Fibroblast of lung (primary cell): Measurements from ENCODE around the gene STPG2. TPM values are rescaled to one million over a fixed set of nuclear protein-coding genes. Genes with fewer than 3 reads are reported as not detected.

Experiments used
- DNase-seq, 2 donors: peaks; one replicate each; pipeline versions ENCODE4 v3.0.0 to v3.0.0-alpha.2; 2010; ENCODE audit warnings: low read depth in 2 of 2
- H2AFZ ChIP-seq: 2 replicates; pipeline ENCODE4 v1.5.1; 2012; ENCODE audit warnings: low read length, control low read depth, inconsistent platforms
- H3K27ac ChIP-seq: 2 replicates; pipeline ENCODE4 v1.5.1; 2011; ENCODE audit warnings: low read length, control low read depth; ENCODE audit not compliant: insufficient read depth
- H3K27me3 ChIP-seq: 2 replicates; pipeline ENCODE4 v1.5.1; 2011; ENCODE audit warnings: mild to moderate bottlenecking, low read length; ENCODE audit not compliant: control insufficient read depth, insufficient read depth
- H3K36me3 ChIP-seq: 2 replicates; pipeline ENCODE4 v1.5.1; 2011; ENCODE audit warnings: low read length; ENCODE audit not compliant: control insufficient read depth, insufficient read depth
- H3K4me1 ChIP-seq: 2 replicates; pipeline ENCODE4 v1.5.1; 2011; ENCODE audit warnings: low read length; ENCODE audit not compliant: control insufficient read depth, insufficient read depth; ENCODE audit errors: extremely low read depth
- H3K4me2 ChIP-seq: 2 replicates; pipeline ENCODE4 v1.5.1; 2011; ENCODE audit warnings: low read length, control low read depth; ENCODE audit not compliant: insufficient read depth; ENCODE audit errors: extremely low read depth
- H3K4me3 ChIP-seq, 4 experiments: fragments of 200-600 bp in 1 of 4; sonication (generic) in 1 of 4; replicated peaks in 1 of 4; 2 replicates each; pipeline ENCODE4 v1.5.1; 2011 to 2016; ENCODE audit warnings: low read length in 4 of 4, low read depth in 3 of 4, mild to moderate bottlenecking in 3 of 4, control low read depth in 2 of 4, inconsistent platforms in 1 of 4, mixed read lengths in 1 of 4; ENCODE audit not compliant: insufficient read depth in 1 of 4; ENCODE audit errors: control extremely low read depth in 1 of 4
- H3K79me2 ChIP-seq: 2 replicates; pipeline ENCODE4 v1.5.1; 2012; ENCODE audit warnings: mild to moderate bottlenecking, low read length, inconsistent platforms; ENCODE audit not compliant: control insufficient read depth, insufficient read depth
- H3K9ac ChIP-seq: 2 replicates; pipeline ENCODE4 v1.5.1; 2011; ENCODE audit warnings: mild to moderate bottlenecking, low read length, control low read depth; ENCODE audit not compliant: insufficient read depth
- H3K9me3 ChIP-seq: 2 replicates; pipeline ENCODE4 v1.5.1; 2012; ENCODE audit warnings: low read depth, low read length; ENCODE audit not compliant: control insufficient read depth, insufficient read depth
- H4K20me1 ChIP-seq: 2 replicates; pipeline ENCODE4 v1.5.1; 2011; ENCODE audit warnings: low read length; ENCODE audit not compliant: control insufficient read depth, insufficient read depth; ENCODE audit errors: extremely low read depth
- EZH2 ChIP-seq: IDR thresholded peaks from 2 replicates; pipeline ENCODE4 v1.5.1; 2012; ENCODE audit warnings: low read length, control low read depth, mild to moderate bottlenecking; ENCODE audit errors: missing control alignments
- polyA plus RNA-seq, 2 donors: library from polyadenylated mRNA; depleted of rRNA in 1 of 2; stranded (reverse) in 1 of 2; unstranded in 1 of 2; fragments of >200 nt; gene quantifications; 2 replicates each; pipeline ENCODE4 v1.2.1, GENCODE V29; 2011 to 2012; ENCODE audit warnings: missing spikeins in 1 of 2
- total RNA-seq: library from RNA; depleted of rRNA; stranded (reverse); fragments of >200 nt; gene quantifications from 2 replicates; pipeline ENCODE4 v1.2.1, GENCODE V29; 2014
- TF ChIP-seq, protein P1 (sequence below), 2 donors: IDR thresholded peaks in 1 of 2; conservative IDR thresholded peaks in 1 of 2; 1 replicate in 1 of 2; 2 replicates in 1 of 2; pipeline ENCODE4 v1.5.1; 2011 to 2012; ENCODE audit warnings: low read length in 2 of 2, control low read depth in 1 of 2, inconsistent platforms in 1 of 2, low read depth in 1 of 2, mild to moderate bottlenecking in 1 of 2

STPG2 gene
- total and polyA plus RNA-seq, 2 donors (not counting 1 experiment from before 2014, with no cell fraction given), result 0.17 TPM; not detected in 1

GRCh38 chr4:97548943-97549583, 594.2 kb downstream of the STPG2 start:
- TF ChIP-seq, protein P1, sequence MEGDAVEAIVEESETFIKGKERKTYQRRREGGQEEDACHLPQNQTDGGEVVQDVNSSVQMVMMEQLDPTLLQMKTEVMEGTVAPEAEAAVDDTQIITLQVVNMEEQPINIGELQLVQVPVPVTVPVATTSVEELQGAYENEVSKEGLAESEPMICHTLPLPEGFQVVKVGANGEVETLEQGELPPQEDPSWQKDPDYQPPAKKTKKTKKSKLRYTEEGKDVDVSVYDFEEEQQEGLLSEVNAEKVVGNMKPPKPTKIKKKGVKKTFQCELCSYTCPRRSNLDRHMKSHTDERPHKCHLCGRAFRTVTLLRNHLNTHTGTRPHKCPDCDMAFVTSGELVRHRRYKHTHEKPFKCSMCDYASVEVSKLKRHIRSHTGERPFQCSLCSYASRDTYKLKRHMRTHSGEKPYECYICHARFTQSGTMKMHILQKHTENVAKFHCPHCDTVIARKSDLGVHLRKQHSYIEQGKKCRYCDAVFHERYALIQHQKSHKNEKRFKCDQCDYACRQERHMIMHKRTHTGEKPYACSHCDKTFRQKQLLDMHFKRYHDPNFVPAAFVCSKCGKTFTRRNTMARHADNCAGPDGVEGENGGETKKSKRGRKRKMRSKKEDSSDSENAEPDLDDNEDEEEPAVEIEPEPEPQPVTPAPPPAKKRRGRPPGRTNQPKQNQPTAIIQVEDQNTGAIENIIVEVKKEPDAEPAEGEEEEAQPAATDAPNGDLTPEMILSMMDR (conservative IDR thresholded peaks at IDR 0.05 in 1 of 2, IDR thresholded peaks at IDR 0.05 in 1 of 2; ENCODE audit: low read depth in 1 of 2, low read length in 2 of 2), result no peak
- TF ChIP-seq EZH2, result no peak
- Histone ChIP-seq H3K27me3 (no peaks in the 10 kb centered on the region), H3K9me3 (no peaks in the 10 kb centered on the region), H2AFZ (no peak overlapping the region), H4K20me1 (no peaks in the 10 kb centered on the region), H3K4me1 (no peaks in the 10 kb centered on the region), H3K27ac (no peak overlapping the region), H3K9ac (no peak overlapping the region), H3K4me2 (no peak overlapping the region), H3K79me2 (no peaks in the 10 kb centered on the region), H3K4me3 (no peak overlapping the region), H3K36me3 (no peaks in the 10 kb centered on the region)
- DNase-seq, result no peak

DNA sequence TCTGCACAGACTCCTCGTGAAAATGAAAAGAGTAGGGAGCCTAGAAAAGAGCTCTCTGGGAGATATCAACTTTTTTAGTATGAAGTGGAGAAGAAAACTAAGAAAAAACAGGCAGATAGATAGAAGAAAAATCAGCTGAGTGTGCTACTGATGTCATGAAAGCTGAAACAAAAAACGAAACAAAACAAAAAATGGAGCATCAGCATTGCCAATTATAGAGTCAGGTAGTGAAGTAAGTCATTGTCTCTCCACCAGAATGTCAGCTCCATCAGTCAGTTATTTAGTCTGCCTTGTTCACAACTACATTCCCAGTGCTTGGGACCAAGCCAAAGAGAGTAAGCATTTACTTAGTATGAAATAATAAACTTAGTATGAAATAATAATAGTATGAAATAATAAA, 595.1 kb downstream of the STPG2 start:
- no peaks in the 10 kb centered on the region for H3K36me3 ChIP-seq
- H3K9ac ChIP-seq, result no peak overlapping the region
- H3K4me3 ChIP-seq, result no peak overlapping the region
- no peaks in the 10 kb centered on the region for H3K27me3 ChIP-seq
- H3K4me2 ChIP-seq, result no peak overlapping the region
- DNase-seq, result no peak
- no peaks in the 10 kb centered on the region for H4K20me1 ChIP-seq
- H3K9me3 ChIP-seq, result no peaks in the 10 kb centered on the region
- no peaks in the 10 kb centered on the region for H3K79me2 ChIP-seq
- H2AFZ ChIP-seq, result no peak overlapping the region
- no peaks in the 10 kb centered on the region for H3K4me1 ChIP-seq
- H3K27ac ChIP-seq, result no peak overlapping the region
- TF ChIP-seq, protein P1 (conservative IDR thresholded peaks at IDR 0.05 in 1 of 2, IDR thresholded peaks at IDR 0.05 in 1 of 2; ENCODE audit: low read depth in 1 of 2, low read length in 2 of 2), result no peak
- TF ChIP-seq EZH2, result no peak

DNA sequence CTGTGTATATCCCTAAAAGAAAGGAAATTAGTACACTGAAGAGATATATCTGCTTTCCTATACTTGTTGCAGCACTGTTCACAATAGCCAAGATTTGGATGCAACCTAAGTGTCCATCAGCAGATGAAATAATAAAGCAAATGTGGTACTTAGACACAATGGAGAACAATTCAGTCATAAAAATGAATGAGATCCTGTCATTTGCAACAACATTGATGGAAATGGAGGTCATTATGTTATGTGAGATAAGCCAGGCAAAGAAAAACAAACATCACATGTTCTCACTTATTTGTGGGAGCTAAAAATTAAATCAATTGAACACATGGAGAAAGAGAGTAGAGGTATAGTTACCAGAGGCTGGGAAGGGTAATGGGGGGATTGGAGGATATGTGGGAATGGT, 611.9 kb downstream of the STPG2 start:
- TF ChIP-seq, protein P1 (conservative IDR thresholded peaks at IDR 0.05 in 1 of 2, IDR thresholded peaks at IDR 0.05 in 1 of 2; ENCODE audit: low read depth in 1 of 2, low read length in 2 of 2), result no peak
- no peak for TF ChIP-seq EZH2
- DNase-seq, result no peak
- Histone ChIP-seq H3K4me2 (no peak overlapping the region), H3K9me3 (no peaks in the 10 kb centered on the region), H3K36me3 (no peaks in the 10 kb centered on the region), H3K27ac (no peak overlapping the region), H3K9ac (no peak overlapping the region), H3K4me1 (no peaks in the 10 kb centered on the region), H2AFZ (no peak overlapping the region), H3K79me2 (no peaks in the 10 kb centered on the region), H4K20me1 (no peaks in the 10 kb centered on the region), H3K27me3 (no peaks in the 10 kb centered on the region), H3K4me3 (no peak overlapping the region)
